ENCODE results near the gene ENPP7. TPM values are rescaled to one million over a fixed set of nuclear protein-coding genes. Genes with fewer than 3 reads are reported as not detected.

ENPP7 gene
- total and polyA plus RNA-seq, 10 donors: 0.34 to 0.85 (median 0.51) TPM; not detected in 5

DNA sequence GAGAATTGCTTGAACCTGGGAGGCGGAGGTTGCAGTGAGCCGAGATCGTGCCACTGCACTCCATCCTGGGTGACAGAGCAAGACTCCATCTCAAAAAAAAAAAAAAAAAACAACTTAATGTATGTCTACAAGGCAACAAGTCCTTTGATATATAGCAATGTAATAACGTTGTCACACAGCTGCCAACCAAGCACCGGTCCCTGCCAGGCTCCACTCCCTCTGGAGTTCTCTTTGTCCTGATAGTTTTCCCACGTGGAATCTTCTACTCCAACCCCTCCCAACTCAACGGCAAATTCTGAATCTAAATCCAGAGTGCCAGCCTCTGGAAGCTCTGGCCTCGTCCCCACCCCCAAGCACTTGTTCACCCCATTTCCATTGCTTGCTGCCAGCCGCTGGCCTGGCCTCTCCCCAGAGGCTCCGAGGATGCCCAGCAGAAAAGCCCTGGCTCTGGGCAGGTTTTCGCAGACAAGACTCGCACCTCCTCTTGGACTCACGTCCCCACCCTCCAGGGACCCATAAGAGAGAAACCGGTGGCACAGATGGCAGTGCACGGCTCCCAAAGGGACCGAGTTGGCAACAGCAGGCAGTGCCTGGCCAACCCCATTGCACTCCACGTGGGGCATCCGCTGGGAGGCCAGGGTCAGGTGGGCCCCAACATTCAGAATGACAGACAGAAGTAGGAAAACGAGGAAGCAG is 31.3 kb downstream of the ENPP7 start:
- 83 to 87% (median 83%) methylated on average over 17 to 19 of the region's 19 CpGs for WGBS, 5 donors
- Histone ChIP-seq H3K4me1 (no peaks in the 10 kb centered on the region), H3K9me3 (no peaks in the 10 kb centered on the region), H3K4me3 (no peak overlapping the region), H3K36me3 (no peaks in the 10 kb centered on the region), H3K27me3 (replicated peaks in 1 of 7) (peaks cover 0 to 45% (median 0%) of the 10 kb centered on the region in 7 donors), H3K27ac (no peak overlapping the region)
- intact Hi-C loops (cut with DNase I; ENCODE audit: low total_unique reads): no loop called here
- DNase-seq: no peak
- TF ChIP-seq POLR2A (IDR thresholded peaks at IDR 0.05) (no peak), POLR2AphosphoS5 (IDR thresholded peaks at IDR 0.05) (no peak)
- TF ChIP-seq, protein P1, sequence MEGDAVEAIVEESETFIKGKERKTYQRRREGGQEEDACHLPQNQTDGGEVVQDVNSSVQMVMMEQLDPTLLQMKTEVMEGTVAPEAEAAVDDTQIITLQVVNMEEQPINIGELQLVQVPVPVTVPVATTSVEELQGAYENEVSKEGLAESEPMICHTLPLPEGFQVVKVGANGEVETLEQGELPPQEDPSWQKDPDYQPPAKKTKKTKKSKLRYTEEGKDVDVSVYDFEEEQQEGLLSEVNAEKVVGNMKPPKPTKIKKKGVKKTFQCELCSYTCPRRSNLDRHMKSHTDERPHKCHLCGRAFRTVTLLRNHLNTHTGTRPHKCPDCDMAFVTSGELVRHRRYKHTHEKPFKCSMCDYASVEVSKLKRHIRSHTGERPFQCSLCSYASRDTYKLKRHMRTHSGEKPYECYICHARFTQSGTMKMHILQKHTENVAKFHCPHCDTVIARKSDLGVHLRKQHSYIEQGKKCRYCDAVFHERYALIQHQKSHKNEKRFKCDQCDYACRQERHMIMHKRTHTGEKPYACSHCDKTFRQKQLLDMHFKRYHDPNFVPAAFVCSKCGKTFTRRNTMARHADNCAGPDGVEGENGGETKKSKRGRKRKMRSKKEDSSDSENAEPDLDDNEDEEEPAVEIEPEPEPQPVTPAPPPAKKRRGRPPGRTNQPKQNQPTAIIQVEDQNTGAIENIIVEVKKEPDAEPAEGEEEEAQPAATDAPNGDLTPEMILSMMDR (IDR thresholded peaks at IDR 0.05 in 8 of 11, conservative IDR thresholded peaks at IDR 0.05 in 3 of 11): no peak

DNA sequence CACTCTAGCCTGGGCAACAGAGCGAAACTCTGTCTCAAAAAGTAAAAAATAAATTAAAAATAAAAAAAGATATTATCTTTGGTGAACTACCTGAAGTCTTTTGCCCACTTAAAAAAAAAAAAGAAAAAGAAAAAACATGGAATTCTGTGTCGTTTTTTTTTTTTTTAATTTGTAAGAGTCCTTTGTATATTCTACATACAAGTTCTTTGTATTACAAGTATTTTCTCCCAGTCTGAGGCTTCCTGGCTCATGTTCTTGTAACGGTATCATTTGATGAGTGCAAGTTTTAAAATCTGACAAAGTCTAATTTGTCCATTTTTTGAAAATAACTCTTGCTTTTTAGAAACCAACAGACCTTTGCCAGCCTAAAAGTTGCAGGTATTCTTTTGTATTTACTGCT is 35.0 kb downstream of the ENPP7 start:
- Histone ChIP-seq H3K27me3 (replicated peaks in 1 of 7) (peaks cover 0 to 57% (median 0%) of the 10 kb centered on the region in 7 donors), H3K4me1 (peaks cover 0 to 4% (median 0%) of the 10 kb centered on the region in 6 donors), H3K9me3 (peaks cover 0 to 5% (median 0%) of the 10 kb centered on the region in 8 donors), H3K27ac (no peak overlapping the region), H3K4me3 (no peak overlapping the region), H3K36me3 (no peaks in the 10 kb centered on the region)
- TF ChIP-seq POLR2A (IDR thresholded peaks at IDR 0.05) (no peak), POLR2AphosphoS5 (IDR thresholded peaks at IDR 0.05) (no peak)
- TF ChIP-seq, protein P1 (IDR thresholded peaks at IDR 0.05 in 8 of 11, conservative IDR thresholded peaks at IDR 0.05 in 3 of 11): no peak
- DNase-seq: no peak
- WGBS, 5 donors: 77 to 90% (median 81%) methylated on average over 3 of the region's 3 CpGs
- intact Hi-C loops (cut with DNase I; ENCODE audit: low total_unique reads): no loop called here

DNA sequence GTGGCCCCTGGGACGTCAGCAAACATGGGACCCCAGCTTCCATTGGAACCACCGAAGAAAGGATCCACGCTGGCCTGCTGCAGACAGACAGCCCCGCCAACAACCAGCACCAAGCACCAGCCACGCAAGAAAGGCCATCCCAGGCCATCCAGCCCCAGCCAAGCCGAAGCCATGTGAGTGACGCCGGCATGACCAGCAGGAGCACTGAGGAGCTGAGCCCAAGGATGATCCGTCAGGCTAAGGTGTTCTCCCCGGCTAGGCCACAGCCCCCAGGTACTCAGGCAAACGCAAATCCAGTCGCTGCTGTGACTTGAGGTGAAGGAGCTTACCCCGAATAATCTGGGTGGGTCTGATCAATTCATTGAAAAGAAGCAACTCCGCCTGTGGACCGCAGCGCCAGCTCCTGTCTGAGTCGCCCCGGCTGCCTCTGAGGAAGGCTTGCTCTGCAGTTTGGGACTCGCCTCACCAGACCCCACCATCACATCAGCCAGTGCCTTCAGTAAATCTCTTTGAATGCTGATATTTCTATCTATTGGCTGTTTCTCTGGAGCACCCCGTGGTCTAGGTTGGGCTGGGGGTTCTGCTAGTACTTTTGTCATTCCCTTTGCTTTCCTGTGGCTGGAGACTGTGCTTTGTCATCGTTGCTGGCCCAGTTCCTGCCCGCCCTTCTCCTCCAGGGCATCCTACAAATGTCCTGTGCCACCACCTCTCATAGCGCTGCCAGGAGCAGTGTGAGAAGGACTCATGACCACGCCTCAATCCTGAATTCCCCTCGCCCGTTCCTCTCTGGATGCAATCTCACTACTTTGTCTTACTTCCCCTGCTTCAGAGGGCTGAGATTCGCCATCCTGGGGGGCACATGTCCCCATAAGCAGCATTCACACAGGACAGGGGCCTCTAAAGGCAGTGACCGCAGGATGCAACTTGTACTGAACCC is 39.1 kb downstream of the ENPP7 start:
- peaks cover 0 to 5% (median 0%) of the 10 kb centered on the region in 8 donors for H3K9me3 ChIP-seq
- 62 to 84% (median 75%) methylated on average over 15 to 28 of the region's 28 CpGs for WGBS, 5 donors
- peaks cover 0 to 89% (median 13%) of the 10 kb centered on the region in 7 donors for H3K27me3 ChIP-seq (replicated peaks in 1 of 7)
- peaks cover 0 to 7% (median 0%) of the 10 kb centered on the region in 6 donors for H3K4me1 ChIP-seq
- TF ChIP-seq POLR2AphosphoS5 (IDR thresholded peaks at IDR 0.05) (peak in 2 of 3 donors; percentile 46 to 59), POLR2A (IDR thresholded peaks at IDR 0.05) (no peak)
- TF ChIP-seq, protein P1 (IDR thresholded peaks at IDR 0.05 in 8 of 11, conservative IDR thresholded peaks at IDR 0.05 in 3 of 11): no peak
- H3K36me3 ChIP-seq: no peaks in the 10 kb centered on the region
- no peak overlapping the region for H3K4me3 ChIP-seq
- DNase-seq: peak; percentile 57
- H3K27ac ChIP-seq: peak overlapping the region in 1 of 8 donors; percentile 15
- intact Hi-C loops (cut with DNase I; ENCODE audit: low total_unique reads): no loop called here

Measured in spleen (tissue), 11 donors.